PC-9 (cell line): ENCODE data around the gene RAB40B. TPM values are rescaled to one million over a fixed set of nuclear protein-coding genes. Genes with fewer than 3 reads are reported as not detected.

Source experiments
- BruUV-seq: library from RNA; stranded (reverse); fragments of 400-500 nt; replicated peaks from 2 replicates; lab custom pipeline; 2021; lab: Mats Ljungman, UMichigan
- CTCF ChIA-PET: fragments of 300-600 bp; sonication (Branson Sonifier 250); formaldehyde crosslinking; loops from one replicate; lab custom pipeline; 2022; ENCODE audit warnings: antibody characterized with exemption; lab: Charles Lee
- POLR2A ChIA-PET: fragments of 300-600 bp; sonication (Branson Sonifier 250); formaldehyde crosslinking; loops from one replicate; lab custom pipeline; 2022; ENCODE audit warnings: antibody characterized with exemption; ENCODE audit not compliant: unreplicated experiment; lab: Charles Lee
- DNase-seq, 2 experiments: peaks; one replicate each; pipeline versions ENCODE4 v3.0.0 to v3.0.0-alpha.2; 2015 to 2022; ENCODE audit warnings: mixed read lengths in 1 of 2
- H2AFZ ChIP-seq: fragments of 200-600 bp; sonication (generic); 2 replicates; pipeline ENCODE4 v1.8.1; 2017; ENCODE audit warnings: antibody characterized with exemption
- H3F3A ChIP-seq: fragments of 200-600 bp; sonication (generic); 2 replicates; pipeline ENCODE4 v1.8.1; 2017; ENCODE audit warnings: antibody characterized with exemption, mild to moderate bottlenecking, low read depth; ENCODE audit not compliant: insufficient read depth
- H3K27ac ChIP-seq: fragments of 200-600 bp; sonication (generic); 2 replicates; pipeline ENCODE4 v1.6.1; 2016; ENCODE audit warnings: mixed run types
- H3K27me3 ChIP-seq: fragments of 200-600 bp; sonication (generic); 2 replicates; pipeline ENCODE4 v1.6.1; 2016; ENCODE audit warnings: low read depth, mixed run types; ENCODE audit not compliant: insufficient read depth
- H3K36me3 ChIP-seq: fragments of 200-600 bp; sonication (generic); 2 replicates; pipeline ENCODE4 v1.6.1; 2016; ENCODE audit warnings: low read depth, mixed run types
- H3K4me1 ChIP-seq: fragments of 200-600 bp; sonication (generic); replicated peaks from 2 replicates; pipeline ENCODE4 v1.6.1; 2016; ENCODE audit warnings: mixed run types; ENCODE audit not compliant: insufficient read depth
- H3K4me2 ChIP-seq: fragments of 200-600 bp; sonication (generic); 2 replicates; pipeline ENCODE4 v1.6.1; 2017; ENCODE audit warnings: mixed run types
- H3K4me3 ChIP-seq: fragments of 200-600 bp; sonication (generic); 2 replicates; pipeline ENCODE4 v1.6.1; 2016; ENCODE audit warnings: mixed run types
- H3K79me2 ChIP-seq: fragments of 200-600 bp; sonication (generic); 2 replicates; pipeline ENCODE4 v1.6.1; 2017; ENCODE audit warnings: low read depth, mixed run types
- H3K9me2 ChIP-seq: fragments of 200-600 bp; sonication (generic); 2 replicates; pipeline ENCODE4 v1.8.1; 2017; ENCODE audit warnings: mild to moderate bottlenecking; ENCODE audit not compliant: insufficient read depth
- H3K9me3 ChIP-seq: fragments of 200-600 bp; sonication (generic); 2 replicates; pipeline ENCODE4 v1.8.1; 2016; ENCODE audit warnings: low read depth; ENCODE audit not compliant: insufficient read depth
- H4K20me1 ChIP-seq: fragments of 200-600 bp; sonication (generic); 2 replicates; pipeline ENCODE4 v1.8.1; 2017; ENCODE audit not compliant: insufficient read depth
- EZH2 ChIP-seq: fragments of 200-600 bp; sonication (generic); IDR thresholded peaks from 2 replicates; pipeline ENCODE4 v1.8.0; 2017; ENCODE audit warnings: antibody characterized with exemption, low read depth
- intact Hi-C: fragments of 100-400 bp; cut with micrococcal nuclease; formaldehyde crosslinking; loops from one replicate; pipeline ENCODE4 v1.10.0; 2022; ENCODE audit not compliant: unreplicated experiment
- total RNA-seq: library from RNA; stranded (reverse); gene quantifications from 2 replicates; pipeline ENCODE4 v1.2.3, GENCODE V29; 2021
- TF ChIP-seq, protein P1 (sequence below): fragments of 200-600 bp; sonication (generic); conservative IDR thresholded peaks from 2 replicates; pipeline ENCODE4 v1.6.1; 2017; ENCODE audit warnings: mixed run types, antibody characterized with exemption, mild to moderate bottlenecking, moderate library complexity

RAB40B gene
- total RNA-seq, 1 experiment from 2014 or later, result 7.9 TPM

DNA sequence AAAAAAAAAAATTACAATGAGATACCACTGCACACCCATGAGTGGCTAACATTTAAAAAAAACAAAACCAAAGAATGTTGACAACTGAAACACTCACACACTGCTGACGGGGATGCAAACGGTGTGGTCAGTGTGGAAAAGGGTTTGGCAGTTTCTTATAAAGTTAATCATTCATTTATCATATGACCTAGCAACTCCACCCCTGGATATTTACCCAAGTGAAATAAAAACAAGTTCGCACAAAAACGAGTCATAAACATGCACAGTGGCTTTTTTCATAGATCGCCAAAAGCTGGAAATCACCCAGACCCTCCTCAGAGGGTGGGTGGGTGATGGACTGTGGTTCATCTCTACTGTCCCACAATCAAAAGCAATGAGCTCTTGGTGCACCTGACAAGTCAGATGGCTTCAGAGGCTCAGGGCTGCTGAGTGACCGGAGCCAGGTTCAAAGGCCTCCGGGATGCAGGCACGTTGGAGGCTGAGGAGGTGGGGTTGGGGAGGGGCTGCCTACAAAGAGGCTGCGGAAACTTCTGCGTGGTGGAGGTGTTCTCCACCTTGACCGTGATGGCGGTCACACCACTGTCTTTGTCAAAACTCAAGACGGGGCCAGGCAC, 14.2 kb downstream of the RAB40B start:
- CTCF ChIA-PET, result no interaction called here
- H3K27me3 ChIP-seq, result no peaks in the 10 kb centered on the region
- no peak for DNase-seq
- H3F3A ChIP-seq, result no peaks in the 10 kb centered on the region
- no peaks in the 10 kb centered on the region for H3K9me3 ChIP-seq
- H2AFZ ChIP-seq, result no peak overlapping the region
- H3K36me3 ChIP-seq, result no peaks in the 10 kb centered on the region
- no peaks in the 10 kb centered on the region for H4K20me1 ChIP-seq
- H3K4me1 ChIP-seq, result no peaks in the 10 kb centered on the region
- no peak overlapping the region for H3K27ac ChIP-seq
- POLR2A ChIA-PET, result no interaction called here
- no TSS peak for BruUV-seq
- TF ChIP-seq EZH2, result no peak
- TF ChIP-seq, protein P1, sequence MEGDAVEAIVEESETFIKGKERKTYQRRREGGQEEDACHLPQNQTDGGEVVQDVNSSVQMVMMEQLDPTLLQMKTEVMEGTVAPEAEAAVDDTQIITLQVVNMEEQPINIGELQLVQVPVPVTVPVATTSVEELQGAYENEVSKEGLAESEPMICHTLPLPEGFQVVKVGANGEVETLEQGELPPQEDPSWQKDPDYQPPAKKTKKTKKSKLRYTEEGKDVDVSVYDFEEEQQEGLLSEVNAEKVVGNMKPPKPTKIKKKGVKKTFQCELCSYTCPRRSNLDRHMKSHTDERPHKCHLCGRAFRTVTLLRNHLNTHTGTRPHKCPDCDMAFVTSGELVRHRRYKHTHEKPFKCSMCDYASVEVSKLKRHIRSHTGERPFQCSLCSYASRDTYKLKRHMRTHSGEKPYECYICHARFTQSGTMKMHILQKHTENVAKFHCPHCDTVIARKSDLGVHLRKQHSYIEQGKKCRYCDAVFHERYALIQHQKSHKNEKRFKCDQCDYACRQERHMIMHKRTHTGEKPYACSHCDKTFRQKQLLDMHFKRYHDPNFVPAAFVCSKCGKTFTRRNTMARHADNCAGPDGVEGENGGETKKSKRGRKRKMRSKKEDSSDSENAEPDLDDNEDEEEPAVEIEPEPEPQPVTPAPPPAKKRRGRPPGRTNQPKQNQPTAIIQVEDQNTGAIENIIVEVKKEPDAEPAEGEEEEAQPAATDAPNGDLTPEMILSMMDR, result no peak
- intact Hi-C loops, result no loop called here
- H3K4me3 ChIP-seq, result no peak overlapping the region
- no peak overlapping the region for H3K4me2 ChIP-seq
- H3K9me2 ChIP-seq, result no peaks in the 10 kb centered on the region
- H3K79me2 ChIP-seq, result no peaks in the 10 kb centered on the region

DNA sequence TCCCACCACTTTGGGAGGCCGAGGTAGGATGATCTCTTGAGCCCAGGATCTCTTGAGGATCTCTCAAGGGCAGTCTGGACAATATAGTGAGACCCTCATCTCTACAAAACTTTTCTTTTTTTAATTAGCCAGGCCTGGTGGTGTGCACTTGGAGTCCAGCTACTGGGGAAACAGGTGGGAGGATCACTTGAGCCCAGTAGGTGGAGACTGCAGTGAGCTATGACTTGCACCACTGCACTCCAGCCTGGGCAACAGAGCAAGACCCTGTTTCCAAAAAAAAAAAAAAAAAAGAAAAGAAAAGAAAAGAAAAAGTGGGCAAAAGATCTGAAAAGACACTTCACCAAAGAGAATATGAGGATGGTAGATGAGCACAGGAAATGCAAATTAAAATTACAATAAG, 15.0 kb downstream of the RAB40B start:
- Histone ChIP-seq H3K27ac (no peak overlapping the region), H3F3A (no peaks in the 10 kb centered on the region), H3K36me3 (no peaks in the 10 kb centered on the region), H3K4me3 (no peak overlapping the region), H3K4me2 (no peak overlapping the region), H2AFZ (no peak overlapping the region), H3K79me2 (no peaks in the 10 kb centered on the region), H3K9me3 (no peaks in the 10 kb centered on the region), H3K4me1 (no peaks in the 10 kb centered on the region), H3K9me2 (no peaks in the 10 kb centered on the region), H3K27me3 (no peaks in the 10 kb centered on the region), H4K20me1 (no peaks in the 10 kb centered on the region)
- ChIA-PET POLR2A (no interaction called here), CTCF (no interaction called here)
- no TSS peak for BruUV-seq
- DNase-seq, result no peak
- no peak for TF ChIP-seq EZH2
- TF ChIP-seq, protein P1, result no peak
- intact Hi-C loops, result no loop called here

DNA sequence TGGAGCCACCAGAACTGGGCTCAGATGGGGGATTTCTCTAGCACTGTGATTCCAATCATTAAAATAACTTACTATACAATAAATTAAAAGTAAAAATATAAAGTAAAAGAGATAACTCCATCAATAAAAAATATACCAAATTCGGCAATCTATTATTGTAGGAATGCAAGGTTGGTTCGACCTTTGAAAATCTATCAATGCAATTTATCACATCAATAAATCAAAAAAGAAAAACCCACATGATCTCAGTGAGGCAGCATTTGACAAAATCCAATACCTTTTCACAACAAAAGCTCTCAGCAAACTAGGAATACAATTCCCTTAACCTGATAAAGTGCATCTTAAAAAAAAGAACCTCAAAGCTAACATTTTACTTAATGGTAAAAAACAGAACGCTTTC, 17.0 kb downstream of the RAB40B start:
- Histone ChIP-seq H3K4me1 (no peaks in the 10 kb centered on the region), H3K27me3 (no peaks in the 10 kb centered on the region), H3K79me2 (no peaks in the 10 kb centered on the region), H3K4me3 (no peak overlapping the region), H3K36me3 (no peaks in the 10 kb centered on the region), H3F3A (no peaks in the 10 kb centered on the region), H3K9me2 (no peaks in the 10 kb centered on the region), H3K4me2 (no peak overlapping the region), H4K20me1 (no peaks in the 10 kb centered on the region), H3K27ac (no peak overlapping the region), H2AFZ (no peak overlapping the region), H3K9me3 (no peaks in the 10 kb centered on the region)
- intact Hi-C loops, result no loop called here
- POLR2A ChIA-PET, result no interaction called here
- no TSS peak for BruUV-seq
- TF ChIP-seq, protein P1, result no peak
- TF ChIP-seq EZH2, result no peak
- CTCF ChIA-PET, result no interaction called here
- DNase-seq, result no peak
